HG02623 (cell line): ENCODE measurements around the gene DPP4.
"Not testable (repeated sequence)": the region's sequence is repeated elsewhere in the genome, so short reads cannot be mapped to it uniquely, and the experiment has no call there.

Experiments used
- ATAC-seq: cut with Tn5 transposase; IDR thresholded peaks from one replicate; pipeline ENCODE4 v1.9.1; 2021; ENCODE audit warnings: moderate library complexity; ENCODE audit not compliant: unreplicated experiment

The DPP4 gene

DNA sequence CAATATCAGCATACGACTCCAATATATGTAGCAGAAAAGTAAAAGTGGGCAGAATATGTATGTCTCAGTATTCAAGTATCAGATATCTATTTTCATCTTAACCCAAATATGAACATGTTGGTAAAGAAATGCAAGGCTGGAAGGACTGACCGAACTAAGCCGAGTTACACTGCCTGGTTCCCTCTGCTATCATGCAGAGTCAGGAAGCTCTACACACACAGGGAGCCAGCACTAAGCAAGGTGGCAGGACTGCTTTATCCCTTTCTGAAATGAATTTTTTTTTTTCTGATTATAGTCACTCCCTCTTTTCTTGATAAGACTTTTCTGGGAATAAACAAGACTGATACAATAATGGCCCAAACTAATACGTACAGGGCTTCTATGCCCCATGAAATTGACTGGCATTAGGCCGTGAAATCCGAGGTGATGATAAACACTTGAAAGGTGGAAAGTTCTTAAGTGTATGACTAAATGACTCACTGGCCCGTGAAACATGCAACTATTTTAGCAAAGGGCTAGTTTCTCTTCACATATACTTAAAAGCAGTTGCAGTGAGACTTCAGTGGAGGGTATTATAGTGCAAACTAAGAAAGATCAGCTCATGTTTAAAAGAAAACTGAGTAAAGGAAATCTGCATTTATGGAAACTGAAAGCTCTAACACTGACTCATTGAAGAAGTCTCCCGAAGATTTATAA, 14.9 kb downstream of the DPP4 start:
- ATAC-seq: peak; percentile 72

DNA sequence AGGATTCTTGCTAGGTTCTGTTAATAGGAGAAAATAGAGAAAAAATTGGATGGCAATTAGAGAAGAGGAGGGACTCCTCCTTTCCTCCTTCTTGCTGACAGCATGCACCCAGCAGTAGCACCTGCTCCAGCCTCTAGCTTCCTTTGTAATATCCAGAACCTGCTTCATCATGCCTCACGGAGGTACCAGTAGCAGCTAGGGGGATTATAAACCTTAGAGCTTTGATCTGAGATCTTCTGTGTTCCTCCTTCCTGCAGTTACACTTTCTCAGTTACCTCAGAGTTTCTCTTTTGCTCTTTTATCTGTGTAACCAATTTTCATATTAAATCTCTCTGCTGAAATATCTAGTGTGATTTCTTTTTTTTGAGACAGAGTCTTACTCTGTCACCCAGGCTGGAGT, 16.6 kb downstream of the DPP4 start:
- no peak for ATAC-seq

DNA sequence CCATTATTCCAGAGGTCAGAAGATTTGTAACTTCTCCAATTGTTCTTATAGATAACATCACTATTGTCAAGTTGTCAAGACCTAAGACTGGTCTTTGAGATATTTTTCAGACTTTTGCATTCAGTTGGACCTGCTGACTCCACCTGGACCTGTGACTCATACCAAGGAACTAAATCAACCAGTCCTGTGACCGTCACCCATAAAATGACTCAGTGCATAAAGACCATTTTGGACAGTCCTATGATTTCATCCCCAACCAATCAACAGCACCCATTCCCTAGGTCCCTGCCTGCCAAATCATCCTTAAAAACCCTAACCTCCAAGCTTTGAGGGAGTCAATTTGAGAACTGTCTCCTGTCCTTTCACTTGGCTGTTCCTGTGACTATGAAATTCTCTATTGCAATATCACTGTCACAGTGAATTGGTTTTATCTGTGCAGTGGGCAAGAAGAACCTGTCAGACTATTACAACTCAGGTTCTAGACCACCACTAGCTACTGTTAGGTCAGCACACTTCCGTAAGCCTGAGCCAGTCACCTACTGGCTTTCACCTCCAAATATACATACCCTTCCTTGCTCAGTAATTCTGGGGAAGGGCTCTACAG, 17.1 kb downstream of the DPP4 start:
- ATAC-seq: no peak

DNA sequence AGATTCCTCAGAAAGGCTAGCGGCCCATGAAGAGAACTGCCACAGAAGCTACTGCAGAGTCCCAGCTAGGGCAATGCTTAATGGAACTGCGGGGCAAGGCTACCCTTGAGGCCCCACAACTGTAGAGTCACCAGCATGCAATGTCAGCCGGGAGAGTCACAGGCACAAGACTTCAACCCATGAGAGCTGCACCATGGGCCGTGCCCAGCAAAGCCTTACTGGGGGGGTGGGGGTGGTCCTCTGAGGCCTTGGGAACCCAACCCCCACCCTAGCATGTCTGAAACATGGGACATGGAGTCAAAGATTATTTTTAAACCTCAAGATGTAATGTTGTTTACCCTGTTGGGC, 20.2 kb downstream of the DPP4 start:
- ATAC-seq: no peak

DNA sequence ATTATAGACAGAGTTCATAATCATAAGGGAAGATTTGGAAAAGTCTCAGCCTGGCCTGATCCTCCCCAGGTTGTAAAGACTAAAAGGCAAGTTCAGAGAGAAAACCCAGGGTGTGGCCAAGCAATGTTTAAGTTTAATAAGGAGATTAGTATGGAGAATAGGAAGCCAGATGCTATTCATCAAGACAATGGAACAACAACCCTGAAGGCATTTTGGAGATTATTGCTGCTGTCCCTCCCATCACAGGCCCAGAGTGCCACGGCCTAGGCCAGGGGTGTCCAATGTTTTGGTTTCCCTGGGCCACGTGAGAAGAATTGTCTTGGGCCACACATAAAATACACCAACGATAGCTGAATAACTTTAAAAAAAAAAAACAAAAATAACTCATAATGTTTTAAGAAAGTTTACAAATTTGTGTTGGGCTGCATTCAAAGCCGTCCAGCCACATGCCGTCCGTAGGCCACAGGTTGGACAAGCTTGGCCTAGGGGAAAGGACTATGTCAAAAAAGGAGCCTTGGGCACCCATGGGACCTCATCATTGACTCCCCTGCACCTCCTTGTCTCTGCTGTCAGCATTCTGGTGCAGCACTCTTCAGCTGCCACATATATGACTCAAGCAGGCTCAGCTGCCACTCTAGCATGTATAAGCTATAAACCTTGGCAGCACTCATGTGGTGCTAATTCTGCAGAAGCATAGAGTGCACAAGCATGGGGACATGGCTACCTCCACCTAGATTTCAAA, 20.8 kb downstream of the DPP4 start:
- no peak for ATAC-seq

DNA sequence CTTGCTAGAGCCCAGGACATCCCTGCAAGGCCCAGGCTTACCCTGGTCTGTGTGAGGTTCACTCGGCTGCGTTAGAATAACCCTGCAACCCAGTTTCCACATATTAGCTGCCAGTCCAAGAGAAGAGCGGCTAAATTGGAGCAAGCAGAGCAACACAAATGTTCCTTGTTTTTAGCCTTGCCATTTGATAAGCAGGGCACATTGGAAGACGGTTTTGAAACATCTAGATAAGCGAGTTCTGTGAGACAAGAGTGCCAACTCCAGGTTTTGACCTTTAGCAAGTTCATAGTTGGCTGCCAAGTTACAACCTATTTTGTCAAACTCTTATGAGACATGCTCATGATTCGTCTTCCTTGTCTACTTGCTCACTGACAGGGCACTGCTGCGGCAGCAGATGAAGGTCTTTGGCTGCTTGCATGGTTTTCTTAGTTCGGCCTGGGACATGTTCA, 23.5 kb downstream of the DPP4 start:
- no peak for ATAC-seq

DNA sequence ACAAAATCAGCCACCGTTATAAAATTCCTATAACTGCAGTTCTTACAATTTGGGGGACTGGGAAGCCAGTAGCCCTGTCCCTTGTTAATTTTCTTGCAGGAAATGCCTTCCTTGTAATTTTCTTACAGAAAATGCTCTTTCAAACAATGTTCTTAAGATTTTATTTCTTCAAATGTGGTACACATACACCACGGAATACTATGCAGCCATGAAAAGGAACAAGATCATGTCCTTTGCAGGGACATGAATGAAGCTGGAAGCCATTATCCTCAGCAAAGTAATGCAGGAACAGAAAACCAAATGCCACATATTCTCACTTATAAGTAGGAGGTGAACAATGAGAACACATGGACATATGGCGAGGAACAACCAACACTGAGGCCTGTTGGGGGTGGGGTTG, 24.9 kb downstream of the DPP4 start:
- not testable (repeated sequence) for ATAC-seq

DNA sequence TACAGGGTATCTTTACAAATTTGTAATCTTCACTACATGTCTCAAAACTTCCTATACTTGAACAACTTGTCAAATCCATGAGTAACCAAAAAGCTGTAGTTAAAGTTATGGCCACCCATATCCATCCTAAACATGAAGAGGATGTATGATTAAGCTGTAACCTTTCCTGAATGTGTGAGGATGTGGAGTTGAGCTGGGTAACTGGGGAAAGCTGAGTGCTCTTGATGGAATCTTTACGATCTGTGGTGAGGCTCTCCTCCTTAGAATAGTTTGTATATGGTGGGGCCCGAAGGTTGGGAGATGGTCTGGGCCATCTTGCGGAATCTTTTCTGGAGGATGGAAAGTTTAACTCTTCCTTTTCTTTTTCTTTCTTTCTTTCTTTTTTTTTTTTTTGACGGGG, 29.4 kb downstream of the DPP4 start:
- ATAC-seq: no peak

DNA sequence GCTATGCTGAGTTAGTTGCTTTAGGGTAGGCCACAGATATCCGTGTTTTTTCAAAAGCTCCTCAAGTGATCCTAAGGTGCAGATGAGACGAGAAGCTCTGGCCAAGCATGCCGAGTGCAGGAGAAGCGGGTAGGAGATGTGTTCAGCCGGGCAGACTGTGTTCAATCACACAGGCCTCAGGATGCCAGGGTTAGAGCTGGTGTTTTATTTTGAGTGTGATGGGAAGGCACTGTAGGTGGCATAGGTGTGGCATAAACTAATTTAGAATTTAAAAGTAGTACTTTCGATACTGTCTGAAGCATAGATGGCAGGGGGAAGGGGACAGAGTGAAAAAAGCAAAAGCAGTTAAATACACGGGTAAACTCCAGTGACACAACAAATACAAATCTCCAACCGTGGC, 30.9 kb downstream of the DPP4 start:
- ATAC-seq: no peak

DNA sequence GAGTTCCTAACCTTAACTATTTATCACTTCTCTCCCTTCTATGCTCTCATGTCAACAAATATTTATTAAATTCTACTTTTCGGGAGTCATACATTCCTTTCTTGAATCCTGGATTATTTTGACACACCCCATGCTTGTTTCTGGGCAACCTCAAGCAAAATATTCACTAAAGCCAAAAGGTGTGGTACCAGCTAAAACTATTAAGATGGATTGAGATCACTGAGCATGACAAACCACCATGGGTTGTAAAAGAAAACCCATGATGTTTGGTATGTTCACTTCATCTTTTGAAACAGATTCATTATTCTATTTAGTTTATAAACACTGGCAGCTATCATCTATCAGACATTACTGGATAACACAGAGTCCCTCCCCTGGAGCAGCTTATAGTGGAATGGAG, 32.5 kb downstream of the DPP4 start:
- ATAC-seq: no peak

DNA sequence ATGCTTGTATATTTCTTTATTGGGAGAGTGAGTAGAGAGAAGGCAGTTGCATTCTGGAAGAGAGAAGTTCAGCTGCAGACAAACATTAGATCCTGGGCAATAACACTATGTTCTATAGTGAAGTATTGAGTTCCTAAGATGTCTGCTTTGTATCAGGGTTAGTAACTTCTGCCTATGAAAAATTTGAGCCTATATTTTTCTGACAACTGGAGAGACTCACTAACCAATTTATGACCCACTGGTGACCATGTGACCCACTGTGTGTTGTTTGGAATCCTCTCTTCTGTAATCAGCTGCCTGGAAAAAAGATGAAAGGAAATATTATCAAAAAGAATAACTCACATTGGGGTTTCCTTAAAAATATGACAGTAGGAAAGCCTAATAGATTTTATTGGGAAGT, 35.3 kb downstream of the DPP4 start:
- ATAC-seq: no peak

DNA sequence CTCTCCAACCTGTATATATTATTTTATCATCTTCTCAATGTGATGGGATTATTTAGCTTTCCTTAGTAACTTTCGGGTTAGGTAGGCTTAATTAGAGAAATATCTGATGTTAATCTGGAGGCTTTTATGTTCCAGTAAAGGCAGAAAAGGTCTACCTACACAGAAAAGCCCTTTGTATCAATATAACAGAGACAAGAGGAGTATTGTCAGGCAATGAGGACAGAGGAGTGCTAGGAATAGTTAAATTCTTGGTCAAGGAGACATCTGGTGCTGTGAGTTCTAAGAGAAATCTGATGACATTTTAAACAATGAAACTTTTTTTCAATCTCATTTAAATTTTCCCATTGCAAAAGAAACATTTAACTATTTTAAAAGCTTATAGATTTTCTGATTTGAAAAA, 36.1 kb downstream of the DPP4 start:
- no peak for ATAC-seq

DNA sequence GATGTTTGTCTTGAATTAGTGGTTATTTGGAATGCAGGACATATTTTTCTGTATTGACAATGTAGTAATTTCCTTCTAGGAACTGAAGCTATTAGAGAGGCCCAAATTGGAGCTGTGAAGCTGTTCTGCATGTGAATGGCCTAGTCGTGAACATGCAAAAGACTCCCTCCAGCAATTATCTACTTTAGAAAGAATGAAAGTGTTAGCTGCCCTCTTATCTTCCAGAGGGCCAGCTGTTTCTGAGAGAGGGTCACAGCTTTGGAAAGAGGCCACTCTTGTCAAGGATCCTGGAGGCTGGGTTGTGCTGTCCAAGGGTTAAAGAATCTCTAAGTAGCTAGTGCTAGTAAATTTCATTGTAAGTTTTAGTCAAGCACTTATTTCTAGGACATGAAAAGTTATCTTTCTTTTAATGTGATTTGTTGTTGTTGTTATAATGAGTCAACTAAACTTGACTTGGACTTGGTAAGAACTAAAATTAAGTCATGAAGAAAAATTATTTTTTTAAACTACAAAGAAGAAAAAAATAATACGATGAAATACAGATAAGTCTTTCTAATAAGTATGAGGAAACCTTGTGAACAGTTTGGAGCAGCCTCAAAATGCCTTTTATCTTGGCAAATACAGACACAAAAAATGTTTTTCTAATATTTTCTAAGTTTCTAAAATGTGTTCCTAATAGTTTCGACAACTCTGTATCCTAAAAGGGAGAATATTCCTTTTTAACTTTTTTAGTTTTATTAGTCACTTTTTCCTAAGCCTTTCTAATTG, 36.8 kb downstream of the DPP4 start:
- no peak for ATAC-seq

DNA sequence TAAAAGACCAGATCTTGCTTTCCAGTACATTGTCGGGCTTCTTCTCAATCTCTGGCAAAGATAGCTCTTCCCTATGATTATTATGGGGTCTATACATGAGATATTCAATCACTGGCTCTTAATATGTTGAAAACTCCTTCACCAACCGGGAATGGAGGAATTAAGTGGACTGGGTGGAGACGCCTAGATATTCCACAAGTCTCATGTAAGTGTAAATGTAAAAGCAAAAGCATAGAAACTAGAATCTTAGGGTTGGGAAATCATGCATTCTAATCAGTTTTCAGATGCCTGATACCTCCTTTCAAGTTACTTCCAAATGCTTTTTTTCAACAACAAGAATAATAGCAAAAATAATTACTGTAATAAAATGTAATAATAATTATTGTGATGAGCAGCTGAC, 38.0 kb downstream of the DPP4 start:
- ATAC-seq: no peak

DNA sequence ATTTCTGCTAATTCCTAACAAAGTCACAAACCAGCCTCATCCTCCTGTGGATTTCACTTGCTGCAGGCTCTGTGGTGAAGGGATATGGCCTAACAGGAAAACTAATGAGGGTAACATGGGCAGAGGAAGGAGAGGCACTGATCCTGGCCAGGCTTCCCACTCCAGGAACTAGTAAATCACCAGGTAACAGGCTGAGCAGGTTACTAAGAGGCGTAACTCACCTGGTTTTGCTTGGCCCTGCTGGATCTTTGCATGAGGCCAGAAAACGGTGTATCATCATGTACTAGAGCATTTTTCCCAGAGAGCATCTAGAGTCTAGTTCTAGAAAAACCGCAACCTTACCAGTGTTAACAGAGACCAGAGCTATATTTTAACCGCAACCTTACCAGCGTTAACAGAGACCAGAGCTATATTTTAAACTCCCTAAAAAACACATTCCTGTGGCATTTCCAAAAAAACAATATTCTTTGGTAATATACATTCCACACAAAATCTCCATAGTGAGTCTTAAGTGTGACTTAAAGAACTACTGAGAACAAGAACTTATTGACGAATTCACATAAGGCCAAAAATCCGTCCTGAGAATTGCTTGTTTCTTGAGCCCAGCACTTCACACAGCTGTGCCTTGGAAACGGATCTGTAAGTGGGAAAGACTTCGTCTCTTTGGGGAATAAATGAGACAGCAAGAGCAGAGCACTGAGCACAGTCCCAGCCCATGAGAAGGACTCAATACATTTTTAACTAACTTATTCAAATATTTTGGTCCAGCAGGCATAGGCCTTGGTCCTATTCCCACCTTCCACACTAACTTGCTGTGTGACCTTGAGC, 43.4 kb downstream of the DPP4 start:
- no peak for ATAC-seq

DNA sequence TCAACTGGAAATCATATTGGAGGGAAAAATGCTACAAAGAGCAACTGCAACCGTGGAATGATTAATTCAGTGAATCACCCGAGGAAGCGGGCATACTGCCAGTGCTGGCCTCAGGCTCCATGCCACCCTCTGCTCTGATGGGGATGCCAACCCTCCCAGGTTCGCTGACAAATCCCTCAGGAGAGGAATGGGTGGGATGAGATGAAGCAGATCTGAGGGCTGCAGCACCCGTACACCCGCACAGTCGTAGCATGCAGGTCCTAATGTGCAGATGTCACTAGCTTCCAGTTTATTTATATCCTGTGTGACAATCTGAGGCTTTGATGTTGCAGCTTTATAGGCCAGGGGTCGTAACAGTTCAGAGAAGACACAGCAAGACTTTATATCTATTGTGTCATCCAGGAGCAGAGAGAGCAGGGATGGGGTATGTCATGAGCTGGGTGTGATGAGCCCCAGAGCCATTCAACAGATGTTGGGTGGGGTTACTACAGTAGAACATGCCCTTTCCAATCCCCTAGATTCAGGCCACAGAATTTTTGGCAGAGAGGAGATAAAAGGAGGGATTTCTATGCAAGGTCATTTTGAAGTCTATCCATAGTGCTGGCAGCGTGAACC, 44.6 kb downstream of the DPP4 start:
- no peak for ATAC-seq

DNA sequence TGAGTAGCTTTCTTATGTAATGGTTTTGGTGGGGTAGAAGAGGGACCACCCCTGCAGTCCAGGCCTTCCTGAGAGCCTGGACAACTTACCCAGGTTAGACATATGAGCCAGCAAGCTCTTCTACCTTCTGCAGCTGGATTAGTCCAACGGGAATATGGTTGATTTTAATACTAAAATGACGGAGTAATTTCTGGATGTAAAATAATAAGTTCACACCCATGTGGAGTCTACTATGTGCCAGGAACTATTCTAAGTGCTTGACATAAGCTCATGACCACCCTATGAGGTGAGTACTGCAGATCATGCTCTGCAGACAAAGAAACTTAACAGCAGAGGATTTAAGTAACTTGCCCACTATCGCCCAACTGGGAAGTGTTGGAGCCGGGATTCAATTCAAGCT, 45.5 kb downstream of the DPP4 start:
- no peak for ATAC-seq

DNA sequence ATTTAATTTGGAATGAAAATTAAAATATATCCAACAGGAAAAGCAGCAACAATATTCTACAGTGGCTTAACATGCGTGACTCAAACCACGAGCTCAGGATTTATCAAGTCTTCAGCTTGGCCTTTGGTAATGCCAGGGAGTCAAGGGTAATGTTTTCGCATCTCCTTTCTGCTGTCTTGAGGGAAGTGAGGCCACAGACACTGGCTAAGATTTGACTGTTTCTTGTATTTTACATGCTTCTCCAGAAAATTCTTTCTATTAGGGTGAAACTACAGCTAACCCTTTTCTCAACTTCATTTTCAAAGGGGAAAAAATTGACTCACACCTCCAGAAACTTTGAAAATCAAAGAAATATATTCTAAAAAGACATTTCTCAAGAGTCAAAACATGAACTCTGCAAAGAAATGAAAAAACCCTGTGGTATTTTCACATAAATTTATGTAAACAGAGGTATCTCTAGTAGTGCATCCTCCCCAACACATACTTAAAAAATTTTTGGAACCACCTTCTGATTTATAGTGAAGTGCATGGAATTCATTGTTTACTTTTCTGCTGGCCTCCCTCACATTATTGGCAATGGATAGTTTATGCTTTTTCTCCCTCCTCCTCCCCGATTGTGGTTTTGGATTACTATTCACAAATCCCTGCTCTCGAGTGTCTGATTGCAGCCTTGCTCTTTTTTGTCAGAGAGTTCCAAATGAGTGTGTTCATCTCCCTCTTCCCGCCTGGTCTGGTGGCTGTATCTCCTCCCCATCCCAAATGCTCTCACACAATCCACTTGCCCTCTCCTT, 48.7 kb downstream of the DPP4 start:
- ATAC-seq: no peak

DNA sequence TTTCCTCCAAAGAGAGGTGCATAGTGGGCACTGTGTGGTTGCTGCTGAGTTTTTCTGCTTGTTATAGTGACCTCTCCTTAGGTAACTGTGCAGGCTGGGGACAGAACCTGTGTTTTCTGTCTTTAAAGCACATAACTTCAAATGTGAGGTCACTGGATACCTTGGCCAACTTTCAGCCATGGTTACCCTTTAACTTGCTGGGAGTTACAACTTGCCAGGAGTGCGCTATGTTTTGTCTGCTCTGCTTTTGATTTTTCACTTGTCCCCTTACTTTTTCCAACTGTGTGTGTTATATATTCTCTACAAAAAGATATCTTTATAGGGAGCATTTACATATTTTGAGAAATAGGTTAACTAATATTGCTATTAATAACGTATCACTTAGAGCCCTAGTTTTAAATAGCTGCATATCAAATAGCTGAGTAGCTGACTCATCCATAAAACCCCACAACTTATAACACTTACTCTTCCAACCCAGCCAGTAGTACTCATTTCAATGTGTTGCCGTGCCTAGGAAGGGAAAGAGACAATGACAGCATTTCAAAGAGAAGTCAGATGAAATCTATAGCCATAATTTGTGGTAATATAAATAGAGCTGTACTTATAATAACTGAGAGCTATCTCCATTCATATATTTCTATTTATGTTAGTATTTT, 51.6 kb downstream of the DPP4 start:
- no peak for ATAC-seq
